GM19395 (cell line): ENCODE results near the gene MRM3.
"Not testable (repeated sequence)": the region's sequence is repeated elsewhere in the genome, so short reads cannot be mapped to it uniquely, and the experiment has no call there.

Experiments
- ATAC-seq: cut with Tn5 transposase; IDR thresholded peaks from one replicate; pipeline ENCODE4 v1.9.1; 2021; ENCODE audit warnings: mild to moderate bottlenecking, moderate library complexity; ENCODE audit not compliant: unreplicated experiment

Gene MRM3

GRCh38 chr17:794876-795275 lies 12.7 kb downstream of the MRM3 start:
- ATAC-seq: no peak

- no peak for ATAC-seq
Measured at GRCh38 chr17:795276-795675, 13.1 kb downstream of the MRM3 start.

GRCh38 chr17:795721-796120 lies 13.6 kb downstream of the MRM3 start:
- ATAC-seq: no peak

GRCh38 chr17:796609-797008 lies 14.5 kb downstream of the MRM3 start:
- no peak for ATAC-seq

- ATAC-seq: no peak
Measured at GRCh38 chr17:797236-797840, 15.2 kb downstream of the MRM3 start.

GRCh38 chr17:798246-798645 lies 16.1 kb downstream of the MRM3 start:
- no peak for ATAC-seq

- no peak for ATAC-seq
Measured at GRCh38 chr17:799261-799660, 17.1 kb downstream of the MRM3 start.

- ATAC-seq: no peak
Measured at GRCh38 chr17:800446-801242, 18.5 kb downstream of the MRM3 start.

GRCh38 chr17:801660-802059 lies 19.5 kb downstream of the MRM3 start:
- ATAC-seq: no peak

- no peak for ATAC-seq
Measured at GRCh38 chr17:802481-802880, 20.3 kb downstream of the MRM3 start.

- ATAC-seq: no peak
Measured at GRCh38 chr17:802901-803881, 21.0 kb downstream of the MRM3 start.

- ATAC-seq: no peak
Measured at GRCh38 chr17:804541-805435, 22.6 kb downstream of the MRM3 start.

- ATAC-seq: not testable (repeated sequence)
Measured at GRCh38 chr17:805886-806285, 23.7 kb downstream of the MRM3 start.

- no peak for ATAC-seq
Measured at GRCh38 chr17:806346-806745, 24.2 kb downstream of the MRM3 start.

GRCh38 chr17:806781-807522 lies 24.8 kb downstream of the MRM3 start:
- no peak for ATAC-seq

GRCh38 chr17:807523-808294 lies 25.6 kb downstream of the MRM3 start:
- no peak for ATAC-seq

- no peak for ATAC-seq
Measured at GRCh38 chr17:811051-811784, 29.1 kb downstream of the MRM3 start.

GRCh38 chr17:812638-813204 lies 30.6 kb downstream of the MRM3 start:
- no peak for ATAC-seq
